CD4-positive, alpha-beta memory T cell (primary cell): ENCODE results near the gene CCDC144A. TPM values are rescaled to one million over a fixed set of nuclear protein-coding genes. Genes with fewer than 3 reads are reported as not detected.
"Not testable (repeated sequence)": the region's sequence is repeated elsewhere in the genome, so short reads cannot be mapped to it uniquely, and the experiment has no call there.

ENCODE experiments used
- CTCF ChIA-PET: fragments of 350-600 bp; sonication (Branson Sonifier 250); formaldehyde crosslinking; loops from one replicate; lab custom pipeline; 2021; ENCODE audit warnings: inconsistent platforms; ENCODE audit not compliant: partially characterized antibody; lab: Charles Lee
- POLR2A ChIA-PET: fragments of 350-600 bp; sonication (Branson Sonifier 250); formaldehyde crosslinking; loops from one replicate; lab custom pipeline; 2021; ENCODE audit not compliant: partially characterized antibody; lab: Charles Lee
- DNase-seq, 5 donors: peaks; one replicate each; pipeline versions ENCODE4 v3.0.0 to v3.0.0-alpha.2; 2020 to 2022; ENCODE audit warnings: mixed read lengths in 1 of 5
- H3K27ac ChIP-seq: one replicate; pipeline ENCODE4 v1.7.0; 2013; ENCODE audit warnings: low read depth, low read length
- H3K27me3 ChIP-seq: 2 replicates; pipeline ENCODE4 v1.7.0; 2013; ENCODE audit warnings: mild to moderate bottlenecking, low read length, moderate library complexity; ENCODE audit not compliant: insufficient read depth
- H3K36me3 ChIP-seq: 2 replicates; pipeline ENCODE4 v1.7.0; 2013; ENCODE audit warnings: mild to moderate bottlenecking, low read length, moderate library complexity; ENCODE audit not compliant: insufficient read depth
- H3K4me1 ChIP-seq: 2 replicates; pipeline ENCODE4 v1.7.0; 2013; ENCODE audit warnings: mild to moderate bottlenecking, low read length, moderate library complexity; ENCODE audit not compliant: insufficient read depth
- H3K4me3 ChIP-seq, 2 donors: one replicate each; pipeline ENCODE4 v1.7.0; 2013; ENCODE audit warnings: low read length in 2 of 2, mild to moderate bottlenecking in 1 of 2
- H3K9me3 ChIP-seq, 2 donors: one replicate each; pipeline ENCODE4 v1.7.0; 2013; ENCODE audit warnings: low read length in 2 of 2, control low read depth in 1 of 2; ENCODE audit not compliant: control insufficient read depth in 1 of 2
- H3K27ac Mint-ChIP-seq, 7 donors: one replicate each; pipeline ENCODE4 v1.8.0; 2020 to 2021; ENCODE audit warnings: mixed read lengths in 7 of 7, mild to moderate bottlenecking in 6 of 7, inconsistent platforms in 3 of 7, moderate library complexity in 3 of 7
- H3K27me3 Mint-ChIP-seq, 2 donors: one replicate each; pipeline ENCODE4 v1.8.0; 2020 to 2021; ENCODE audit warnings: mixed read lengths in 2 of 2
- H3K36me3 Mint-ChIP-seq, 2 donors: one replicate each; pipeline ENCODE4 v1.8.0; 2020 to 2021; ENCODE audit warnings: mixed read lengths in 2 of 2, inconsistent platforms in 1 of 2, mild to moderate bottlenecking in 1 of 2
- H3K4me1 Mint-ChIP-seq, 4 donors: one replicate each; pipeline ENCODE4 v1.8.0; 2020 to 2021; ENCODE audit warnings: mixed read lengths in 4 of 4, mild to moderate bottlenecking in 1 of 4
- H3K4me3 Mint-ChIP-seq, 8 donors: one replicate each; pipeline ENCODE4 v1.8.0; 2020 to 2021; ENCODE audit warnings: mixed read lengths in 8 of 8, mild to moderate bottlenecking in 7 of 8, moderate library complexity in 6 of 8, inconsistent platforms in 3 of 8
- H3K9me3 Mint-ChIP-seq, 8 donors: one replicate each; pipeline ENCODE4 v1.8.0; 2020 to 2021; ENCODE audit warnings: mixed read lengths in 8 of 8, mild to moderate bottlenecking in 5 of 8, inconsistent platforms in 3 of 8, moderate library complexity in 1 of 8
- intact Hi-C: fragments of 100-400 bp; cut with micrococcal nuclease; formaldehyde crosslinking; loops from one replicate; pipeline ENCODE4 v1.15.1; 2023
- polyA plus RNA-seq, 2 donors: library from polyadenylated mRNA; unstranded; fragments of 300-500 nt; fragmentation: Illumina TruSeq; gene quantifications; one replicate each; pipeline ENCODE4 v1.2.3, GENCODE V29; 2021
- total RNA-seq, 2 experiments: library from RNA; stranded (reverse); gene quantifications; one replicate each; pipeline ENCODE4 v1.2.3, GENCODE V29; 2021

The CCDC144A gene
- total and polyA plus RNA-seq, 4 experiments from 2014 or later, result 3.2 to 9.9 (median 8.4) TPM; not detected in 1

- CTCF ChIA-PET, H3K4me1 Mint-ChIP-seq, H3K27me3 ChIP-seq, H3K27ac Mint-ChIP-seq, H3K36me3 ChIP-seq, DNase-seq, intact Hi-C loops, H3K4me1 ChIP-seq, H3K36me3 Mint-ChIP-seq, H3K9me3 Mint-ChIP-seq, H3K9me3 ChIP-seq, H3K4me3 ChIP-seq, H3K27me3 Mint-ChIP-seq, H3K27ac ChIP-seq: not testable (repeated sequence)
- peak overlapping the region in 3 of 8 donors; percentile 17 to 43 (median 26) for H3K4me3 Mint-ChIP-seq
- POLR2A ChIA-PET, result interaction anchor here (1.0 kb wide), 1 partner anchor 155 kb away, joined by 3 read pairs; no protein-coding TSS in a partner anchor
These were observed 406 bp downstream of the CCDC144A start for GRCh38 chr17:16690447-16690846.

- H3K36me3 Mint-ChIP-seq, H3K27ac ChIP-seq, DNase-seq, H3K4me3 Mint-ChIP-seq, H3K4me1 Mint-ChIP-seq, intact Hi-C loops, H3K27me3 ChIP-seq, H3K27ac Mint-ChIP-seq, H3K9me3 Mint-ChIP-seq, H3K36me3 ChIP-seq, H3K27me3 Mint-ChIP-seq, POLR2A ChIA-PET, H3K4me3 ChIP-seq, H3K9me3 ChIP-seq, CTCF ChIA-PET, H3K4me1 ChIP-seq: not testable (repeated sequence)
These were observed 7.6 kb downstream of the CCDC144A start for GRCh38 chr17:16697603-16698002.

- H3K9me3 Mint-ChIP-seq, H3K27ac Mint-ChIP-seq, POLR2A ChIA-PET, H3K4me3 ChIP-seq, H3K36me3 Mint-ChIP-seq, DNase-seq, H3K9me3 ChIP-seq, intact Hi-C loops, H3K27me3 ChIP-seq, H3K27ac ChIP-seq, H3K36me3 ChIP-seq, H3K4me1 ChIP-seq, CTCF ChIA-PET: not testable (repeated sequence)
- Mint-ChIP-seq H3K27me3 (peaks cover 20 to 22% of the 10 kb centered on the region in 2 donors), H3K4me3 (peak overlapping the region in 6 of 8 donors; percentile 18 to 69 (median 60)), H3K4me1 (peaks cover 2 to 13% (median 5%) of the 10 kb centered on the region in 4 donors)
These were observed 55.6 kb downstream of the CCDC144A start for GRCh38 chr17:16745492-16746203.

- DNase-seq, H3K36me3 Mint-ChIP-seq, H3K4me3 ChIP-seq, H3K9me3 Mint-ChIP-seq, CTCF ChIA-PET, H3K27me3 ChIP-seq, H3K36me3 ChIP-seq, H3K4me1 ChIP-seq, intact Hi-C loops, H3K27ac ChIP-seq, H3K9me3 ChIP-seq, POLR2A ChIA-PET, H3K27ac Mint-ChIP-seq: not testable (repeated sequence)
- Mint-ChIP-seq H3K4me3 (peak overlapping the region in 1 of 8 donors; percentile 34), H3K4me1 (peaks cover 4 to 18% (median 6%) of the 10 kb centered on the region in 4 donors), H3K27me3 (peaks cover 25% of the 10 kb centered on the region in 2 donors)
These were observed 56.5 kb downstream of the CCDC144A start for GRCh38 chr17:16746571-16746970.

GRCh38 chr17:16750515-16750914 lies 60.5 kb downstream of the CCDC144A start:
- H3K27ac ChIP-seq, CTCF ChIA-PET, H3K4me1 ChIP-seq, H3K36me3 Mint-ChIP-seq, DNase-seq, H3K4me3 Mint-ChIP-seq, H3K9me3 ChIP-seq, H3K27ac Mint-ChIP-seq, intact Hi-C loops, H3K4me3 ChIP-seq, H3K9me3 Mint-ChIP-seq, H3K27me3 ChIP-seq, H3K36me3 ChIP-seq, POLR2A ChIA-PET: not testable (repeated sequence)
- peaks cover 4 to 16% (median 6%) of the 10 kb centered on the region in 4 donors for H3K4me1 Mint-ChIP-seq
- H3K27me3 Mint-ChIP-seq, result peaks cover 18 to 20% of the 10 kb centered on the region in 2 donors

GRCh38 chr17:16751224-16751923 lies 61.3 kb downstream of the CCDC144A start:
- H3K27me3 ChIP-seq, H3K27ac Mint-ChIP-seq, H3K4me1 ChIP-seq, H3K9me3 ChIP-seq, H3K36me3 Mint-ChIP-seq, POLR2A ChIA-PET, H3K9me3 Mint-ChIP-seq, intact Hi-C loops, CTCF ChIA-PET, H3K4me3 ChIP-seq, H3K36me3 ChIP-seq, H3K27ac ChIP-seq, H3K4me1 Mint-ChIP-seq: not testable (repeated sequence)
- Mint-ChIP-seq H3K27me3 (peaks cover 14% of the 10 kb centered on the region in 2 donors), H3K4me3 (peak overlapping the region in 2 of 8 donors; percentile 7 to 23)
- DNase-seq, result peak in 3 of 5 donors; percentile 16 to 23 (median 22)

GRCh38 chr17:16751924-16752287 lies 61.9 kb downstream of the CCDC144A start:
- H3K27ac Mint-ChIP-seq, H3K9me3 Mint-ChIP-seq, H3K36me3 Mint-ChIP-seq, H3K27me3 ChIP-seq, H3K4me1 Mint-ChIP-seq, CTCF ChIA-PET, H3K4me3 ChIP-seq, H3K27ac ChIP-seq, H3K4me3 Mint-ChIP-seq, POLR2A ChIA-PET, H3K36me3 ChIP-seq, DNase-seq, intact Hi-C loops, H3K4me1 ChIP-seq, H3K9me3 ChIP-seq: not testable (repeated sequence)
- H3K27me3 Mint-ChIP-seq, result peaks cover 11 to 13% of the 10 kb centered on the region in 2 donors
